ENCODE measurements around the gene SPATS2L.
"Not testable (repeated sequence)": the region's sequence is repeated elsewhere in the genome, so short reads cannot be mapped to it uniquely, and the experiment has no call there.

SPATS2L gene

GRCh38 chr2:200342235-200342634 lies 35.7 kb downstream of the SPATS2L start:
- H3K36me3 ChIP-seq = no peaks in the 10 kb centered on the region
- no peak for TF ChIP-seq CTCF (IDR thresholded peaks at IDR 0.05; ENCODE audit: low read depth, low read length)
- DNase-seq = no peak
- no peaks in the 10 kb centered on the region for H3K9me3 ChIP-seq (ENCODE audit: severe bottlenecking)
- H3K27me3 ChIP-seq (ENCODE audit: insufficient read depth, low read depth, severe bottlenecking) = no peaks in the 10 kb centered on the region
- H3K27ac ChIP-seq = no peak overlapping the region
- no peak overlapping the region for H3K4me3 ChIP-seq (ENCODE audit: low read depth, low read length)

DNA sequence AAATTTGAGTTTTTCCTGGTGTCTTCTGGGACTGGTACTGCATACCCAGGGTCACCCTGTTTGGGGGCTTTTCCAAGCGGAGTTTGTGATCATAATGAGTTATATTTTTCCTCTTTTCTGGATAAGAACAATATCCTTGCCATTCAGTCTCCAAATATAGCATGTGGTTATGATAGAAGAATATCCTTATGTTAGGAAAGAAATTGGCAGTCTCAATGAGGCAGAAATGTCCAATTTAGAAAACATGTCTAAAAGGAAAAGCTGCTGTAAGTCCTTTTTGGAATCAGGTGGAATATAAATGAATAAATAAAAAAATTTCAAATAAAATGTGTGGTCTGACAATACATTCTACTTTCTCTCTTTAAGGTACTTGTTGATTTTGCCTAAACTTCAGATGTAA lies 36.2 kb downstream of the SPATS2L start:
- no peaks in the 10 kb centered on the region for H3K27me3 ChIP-seq (ENCODE audit: insufficient read depth, low read depth, severe bottlenecking)
- DNase-seq = no peak
- no peaks in the 10 kb centered on the region for H3K9me3 ChIP-seq (ENCODE audit: severe bottlenecking)
- no peak overlapping the region for H3K4me3 ChIP-seq (ENCODE audit: low read depth, low read length)
- H3K36me3 ChIP-seq = no peaks in the 10 kb centered on the region
- no peak overlapping the region for H3K27ac ChIP-seq
- TF ChIP-seq CTCF (IDR thresholded peaks at IDR 0.05; ENCODE audit: low read depth, low read length) = no peak

GRCh38 chr2:200344202-200344601 lies 37.7 kb downstream of the SPATS2L start:
- H3K9me3 ChIP-seq (ENCODE audit: severe bottlenecking); DNase-seq; H3K4me3 ChIP-seq (ENCODE audit: low read depth, low read length); H3K27ac ChIP-seq; H3K27me3 ChIP-seq (ENCODE audit: insufficient read depth, low read depth, severe bottlenecking); H3K36me3 ChIP-seq: not testable (repeated sequence)

- TF ChIP-seq CTCF (IDR thresholded peaks at IDR 0.05; ENCODE audit: low read depth, low read length) = no peak
These were observed 39.5 kb downstream of the SPATS2L start for GRCh38 chr2:200345975-200346374.

GRCh38 chr2:200347301-200347700 lies 40.8 kb downstream of the SPATS2L start:
- Histone ChIP-seq H3K9me3 (ENCODE audit: severe bottlenecking) (no peaks in the 10 kb centered on the region), H3K36me3 (no peaks in the 10 kb centered on the region), H3K4me3 (ENCODE audit: low read depth, low read length) (no peak overlapping the region), H3K27me3 (ENCODE audit: insufficient read depth, low read depth, severe bottlenecking) (no peaks in the 10 kb centered on the region), H3K27ac (no peak overlapping the region)
- no peak for TF ChIP-seq CTCF (IDR thresholded peaks at IDR 0.05; ENCODE audit: low read depth, low read length)
- no peak for DNase-seq

More at GRCh38 chr2:200345975-200346374, 39.5 kb downstream of the SPATS2L start:
- no peaks in the 10 kb centered on the region for H3K36me3 ChIP-seq
- no peaks in the 10 kb centered on the region for H3K27me3 ChIP-seq (ENCODE audit: insufficient read depth, low read depth, severe bottlenecking)
- H3K9me3 ChIP-seq (ENCODE audit: severe bottlenecking) = no peaks in the 10 kb centered on the region
- no peak overlapping the region for H3K4me3 ChIP-seq (ENCODE audit: low read depth, low read length)
- no peak for DNase-seq
- H3K27ac ChIP-seq = no peak overlapping the region

DNA sequence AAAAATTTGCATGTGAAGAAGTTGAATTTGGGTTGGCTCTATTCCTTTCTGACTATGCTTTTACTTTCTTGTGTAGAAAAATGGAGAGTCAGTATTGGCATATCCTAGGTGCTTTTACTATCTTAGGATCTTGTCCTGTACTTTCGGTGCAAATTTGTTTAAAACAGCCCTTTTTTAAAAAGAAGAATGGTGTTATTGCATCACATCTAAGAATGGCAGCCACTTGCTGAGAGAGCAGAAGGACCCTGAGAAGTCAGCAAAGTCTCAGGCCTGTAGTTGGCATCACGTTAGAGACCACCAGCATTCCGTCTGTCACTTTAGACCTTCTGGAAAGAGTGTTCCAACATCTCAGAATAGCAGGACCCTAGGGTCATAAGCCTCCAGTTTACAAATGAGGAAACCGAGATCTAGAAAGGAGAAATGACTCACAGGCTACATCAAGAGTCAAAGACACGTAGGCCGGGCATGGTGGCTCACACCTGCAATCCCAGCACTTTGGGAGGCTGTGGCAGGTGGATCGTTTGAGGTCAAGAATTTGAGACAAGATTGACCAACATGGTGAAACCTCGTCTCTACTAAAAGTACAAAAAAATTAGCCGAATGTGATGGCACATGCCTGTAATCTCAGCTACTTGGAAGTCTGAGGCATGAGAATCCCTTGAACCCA lies 42.5 kb downstream of the SPATS2L start:
- no peak for DNase-seq
- Histone ChIP-seq H3K9me3 (ENCODE audit: severe bottlenecking) (no peaks in the 10 kb centered on the region), H3K4me3 (ENCODE audit: low read depth, low read length) (no peak overlapping the region), H3K27ac (no peak overlapping the region), H3K36me3 (no peaks in the 10 kb centered on the region; the same call in 1 of the 2 replicates), H3K27me3 (ENCODE audit: insufficient read depth, low read depth, severe bottlenecking) (no peaks in the 10 kb centered on the region)
- TF ChIP-seq CTCF (IDR thresholded peaks at IDR 0.05; ENCODE audit: low read depth, low read length) = no peak

Measured in WERI-Rb-1 (cell line).